Loucy (cell line): ENCODE data around the gene FAM210A.

Source experiments
- H2AFZ ChIP-seq: fragments of 200-600 bp; sonication (generic); 2 replicates; pipeline ENCODE4 v1.6.0; 2016; ENCODE audit warnings: antibody characterized with exemption, mild to moderate bottlenecking, low read length, moderate library complexity
- H3F3A ChIP-seq: fragments of 200-600 bp; 2 replicates; pipeline ENCODE4 v1.6.0; 2016; ENCODE audit warnings: antibody characterized with exemption, low read depth, mild to moderate bottlenecking
- H3K27me3 ChIP-seq: fragments of 200-600 bp; sonication (generic); 2 replicates; pipeline ENCODE4 v1.6.1; 2014; ENCODE audit warnings: low read length, mild to moderate bottlenecking; ENCODE audit not compliant: insufficient read depth, poor library complexity, severe bottlenecking
- H3K36me3 ChIP-seq: fragments of 200-600 bp; sonication (generic); 2 replicates; pipeline ENCODE4 v1.6.1; 2016; ENCODE audit warnings: low read length; ENCODE audit not compliant: insufficient read depth
- H3K4me1 ChIP-seq: fragments of 200-600 bp; sonication (generic); 2 replicates; pipeline ENCODE4 v1.5.1; 2014; ENCODE audit warnings: low read length, mild to moderate bottlenecking; ENCODE audit not compliant: insufficient read depth, poor library complexity, severe bottlenecking
- H3K4me2 ChIP-seq: fragments of 200-600 bp; sonication (generic); 2 replicates; pipeline ENCODE4 v1.6.0; 2014; ENCODE audit warnings: antibody characterized with exemption, low read length, low read depth, mild to moderate bottlenecking; ENCODE audit not compliant: poor library complexity, severe bottlenecking
- H3K4me3 ChIP-seq: fragments of 200-600 bp; sonication (generic); 2 replicates; pipeline ENCODE4 v1.5.1; 2014; ENCODE audit warnings: low read length, mild to moderate bottlenecking, mixed read lengths; ENCODE audit not compliant: poor library complexity, severe bottlenecking
- H3K79me2 ChIP-seq: fragments of 200-600 bp; sonication (generic); 2 replicates; pipeline ENCODE4 v1.6.1; 2014; ENCODE audit warnings: low read length; ENCODE audit not compliant: insufficient read depth
- H3K9ac ChIP-seq: fragments of 200-600 bp; sonication (generic); 2 replicates; pipeline ENCODE4 v1.6.0; 2014; ENCODE audit warnings: mild to moderate bottlenecking, low read depth, low read length, moderate library complexity; ENCODE audit not compliant: poor library complexity, severe bottlenecking
- H3K9me2 ChIP-seq: fragments of 200-600 bp; sonication (generic); replicated peaks from 2 replicates; pipeline ENCODE4 v1.6.1; 2016; ENCODE audit warnings: low read depth, low read length, mixed read lengths
- H3K9me3 ChIP-seq: fragments of 200-600 bp; sonication (generic); 2 replicates; pipeline ENCODE4 v1.6.1; 2014; ENCODE audit warnings: mild to moderate bottlenecking, antibody characterized with exemption, low read length, low read depth; ENCODE audit not compliant: insufficient read depth
- H4K20me1 ChIP-seq: fragments of 200-600 bp; sonication (generic); 2 replicates; pipeline ENCODE4 v1.6.0; 2014; ENCODE audit warnings: antibody characterized with exemption, low read length, mild to moderate bottlenecking; ENCODE audit not compliant: insufficient read depth, poor library complexity, severe bottlenecking
- CTCF ChIP-seq: fragments of 200-600 bp; sonication (generic); conservative IDR thresholded peaks from 2 replicates; pipeline ENCODE4 v1.5.1; 2014; ENCODE audit warnings: mild to moderate bottlenecking, antibody characterized with exemption, low read length
- EZH2phosphoT487 ChIP-seq: fragments of 200-600 bp; IDR thresholded peaks from 2 replicates; pipeline ENCODE4 v1.6.1; 2018; ENCODE audit warnings: antibody characterized with exemption, mild to moderate bottlenecking, moderate library complexity, borderline replicate concordance

Gene FAM210A

GRCh38 chr18:13649397-13650390 is 76.7 kb downstream of the FAM210A start:
- Histone ChIP-seq H3K4me1 (no peaks in the 10 kb centered on the region), H3K4me3 (no peak overlapping the region), H3F3A (no peaks in the 10 kb centered on the region), H2AFZ (no peak overlapping the region), H3K79me2 (no peaks in the 10 kb centered on the region), H4K20me1 (no peaks in the 10 kb centered on the region), H3K9me2 (no peaks in the 10 kb centered on the region), H3K27me3 (no peaks in the 10 kb centered on the region), H3K36me3 (peaks cover 32% of the 10 kb centered on the region; the same call in 1 of the 2 replicates), H3K9me3 (no peaks in the 10 kb centered on the region), H3K4me2 (no peak overlapping the region), H3K9ac (no peak overlapping the region)
- no peak for TF ChIP-seq CTCF
- TF ChIP-seq EZH2phosphoT487 = no peak

GRCh38 chr18:13647761-13648160 is 78.6 kb downstream of the FAM210A start:
- Histone ChIP-seq H3K79me2 (no peaks in the 10 kb centered on the region), H2AFZ (no peak overlapping the region), H3K9me3 (no peaks in the 10 kb centered on the region), H4K20me1 (no peaks in the 10 kb centered on the region), H3F3A (no peaks in the 10 kb centered on the region), H3K27me3 (no peaks in the 10 kb centered on the region), H3K9me2 (no peaks in the 10 kb centered on the region), H3K4me2 (no peak overlapping the region), H3K36me3 (peaks cover 41% of the 10 kb centered on the region; the same call in 1 of the 2 replicates), H3K9ac (no peak overlapping the region), H3K4me1 (no peaks in the 10 kb centered on the region), H3K4me3 (no peak overlapping the region)
- no peak for TF ChIP-seq CTCF
- no peak for TF ChIP-seq EZH2phosphoT487

GRCh38 chr18:13646633-13647032 is 79.7 kb downstream of the FAM210A start:
- TF ChIP-seq EZH2phosphoT487 = no peak
- TF ChIP-seq CTCF = no peak
- Histone ChIP-seq H3K9me3 (no peaks in the 10 kb centered on the region), H3K9me2 (no peaks in the 10 kb centered on the region), H3K36me3 (peaks cover 41% of the 10 kb centered on the region; the same call in 1 of the 2 replicates), H3K9ac (no peak overlapping the region), H3K4me3 (no peak overlapping the region), H2AFZ (no peak overlapping the region), H3F3A (no peaks in the 10 kb centered on the region), H3K4me1 (no peaks in the 10 kb centered on the region), H4K20me1 (no peaks in the 10 kb centered on the region), H3K79me2 (no peaks in the 10 kb centered on the region), H3K27me3 (no peaks in the 10 kb centered on the region), H3K4me2 (no peak overlapping the region)
